ENCODE results near the gene CCT8.

CCT8 gene

DNA sequence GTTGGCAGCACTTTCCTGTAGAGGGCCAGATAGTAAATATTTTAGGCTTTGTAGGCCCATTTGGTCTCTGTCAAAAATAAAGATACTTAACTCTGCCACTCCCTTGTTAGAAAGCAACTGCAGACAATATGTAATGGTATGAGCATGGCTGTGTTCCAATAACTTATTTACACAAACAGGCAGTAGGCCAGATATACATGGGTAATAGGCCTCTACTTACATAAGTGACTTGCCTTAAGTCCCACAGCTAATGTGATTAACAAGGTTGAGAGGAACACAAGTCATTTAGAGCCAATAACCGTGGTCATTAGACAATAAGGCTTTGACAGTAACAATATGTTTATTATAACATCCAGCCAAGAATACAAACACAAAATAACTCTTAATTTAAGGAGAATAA, 17.4 kb downstream of the CCT8 start:
- H3K27ac Mint-ChIP-seq = no peak overlapping the region
- H3K27me3 Mint-ChIP-seq (ENCODE audit: low read depth) = no peaks in the 10 kb centered on the region
- no peaks in the 10 kb centered on the region for H3K4me1 Mint-ChIP-seq (ENCODE audit: low read depth)
- H3K4me3 Mint-ChIP-seq = no peak overlapping the region
- H3K9me3 Mint-ChIP-seq = no peaks in the 10 kb centered on the region
- H3K36me3 Mint-ChIP-seq (ENCODE audit: low read depth) = peaks cover 31% of the 10 kb centered on the region

DNA sequence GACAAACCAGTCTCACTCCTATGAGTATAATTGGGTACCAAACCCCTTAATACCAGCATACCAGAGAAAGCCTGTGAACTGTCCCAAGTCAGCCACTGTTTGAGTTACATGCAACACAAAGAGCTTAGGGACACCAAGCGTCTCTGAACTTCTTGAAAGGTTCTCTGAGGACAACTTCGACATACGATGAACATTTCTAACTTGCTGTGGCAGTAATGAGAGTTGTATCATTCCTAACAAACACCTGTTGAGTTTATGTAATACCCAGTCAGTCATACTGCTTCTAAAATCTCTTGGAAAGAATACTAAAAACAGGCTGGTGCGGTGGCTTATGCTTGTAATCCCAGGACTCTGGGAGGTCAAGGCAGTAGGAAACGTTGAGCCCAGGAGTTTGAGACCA, 18.4 kb downstream of the CCT8 start:
- Mint-ChIP-seq H3K9me3 (no peaks in the 10 kb centered on the region), H3K4me1 (ENCODE audit: low read depth) (no peaks in the 10 kb centered on the region), H3K4me3 (no peak overlapping the region), H3K27me3 (ENCODE audit: low read depth) (no peaks in the 10 kb centered on the region), H3K27ac (no peak overlapping the region), H3K36me3 (ENCODE audit: low read depth) (peaks cover 26% of the 10 kb centered on the region)

DNA sequence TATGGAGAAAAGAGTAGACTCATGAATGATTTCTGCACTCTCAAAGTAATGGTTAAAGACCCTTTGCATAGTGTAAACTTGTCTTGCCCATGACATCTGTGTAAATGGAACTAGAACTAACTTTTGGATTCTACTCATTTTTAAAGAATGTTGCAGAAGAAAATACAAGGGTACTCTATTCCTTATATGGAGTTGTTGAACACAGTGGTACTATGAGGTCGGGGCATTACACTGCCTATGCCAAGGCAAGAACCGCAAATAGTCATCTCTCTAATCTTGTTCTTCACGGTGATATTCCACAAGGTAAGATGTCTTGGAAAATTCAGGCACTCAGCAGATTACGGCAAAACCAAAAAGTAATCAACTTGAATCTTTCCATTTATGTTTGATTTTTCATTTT, 19.8 kb downstream of the CCT8 start:
- H3K36me3 Mint-ChIP-seq (ENCODE audit: low read depth) = peaks cover 29% of the 10 kb centered on the region
- H3K27me3 Mint-ChIP-seq (ENCODE audit: low read depth) = no peaks in the 10 kb centered on the region
- no peaks in the 10 kb centered on the region for H3K9me3 Mint-ChIP-seq
- H3K4me3 Mint-ChIP-seq = no peak overlapping the region
- no peaks in the 10 kb centered on the region for H3K4me1 Mint-ChIP-seq (ENCODE audit: low read depth)
- H3K27ac Mint-ChIP-seq = no peak overlapping the region

DNA sequence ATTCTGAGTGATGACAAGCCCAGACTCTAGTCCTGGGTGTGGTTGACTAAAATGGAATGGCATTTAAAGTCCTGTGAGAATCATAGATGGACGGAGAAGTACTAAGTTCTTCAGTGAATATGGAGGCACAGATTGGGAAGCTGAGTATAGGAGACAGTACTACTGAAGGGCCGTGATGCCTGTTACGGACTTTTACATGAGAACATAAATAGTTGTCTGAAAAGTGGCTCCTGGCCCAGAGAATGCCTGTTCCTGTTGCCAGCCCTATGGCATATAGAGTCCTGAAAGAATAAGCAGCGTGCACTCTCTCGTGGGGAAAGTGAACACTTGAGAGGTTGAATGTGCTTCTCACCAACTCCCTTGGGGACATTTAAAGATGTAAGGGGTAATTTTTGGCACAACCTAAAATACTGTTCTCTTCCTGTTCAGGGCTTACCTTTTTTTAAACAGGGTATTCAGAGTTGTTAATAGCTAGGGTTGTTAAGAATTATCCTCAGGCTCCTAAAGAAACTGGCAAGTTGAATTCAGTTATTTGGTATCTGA, 20.4 kb downstream of the CCT8 start:
- no peaks in the 10 kb centered on the region for H3K27me3 Mint-ChIP-seq (ENCODE audit: low read depth)
- no peak overlapping the region for H3K27ac Mint-ChIP-seq
- no peak overlapping the region for H3K4me3 Mint-ChIP-seq
- peaks cover 30% of the 10 kb centered on the region for H3K36me3 Mint-ChIP-seq (ENCODE audit: low read depth)
- no peaks in the 10 kb centered on the region for H3K9me3 Mint-ChIP-seq
- no peaks in the 10 kb centered on the region for H3K4me1 Mint-ChIP-seq (ENCODE audit: low read depth)

DNA sequence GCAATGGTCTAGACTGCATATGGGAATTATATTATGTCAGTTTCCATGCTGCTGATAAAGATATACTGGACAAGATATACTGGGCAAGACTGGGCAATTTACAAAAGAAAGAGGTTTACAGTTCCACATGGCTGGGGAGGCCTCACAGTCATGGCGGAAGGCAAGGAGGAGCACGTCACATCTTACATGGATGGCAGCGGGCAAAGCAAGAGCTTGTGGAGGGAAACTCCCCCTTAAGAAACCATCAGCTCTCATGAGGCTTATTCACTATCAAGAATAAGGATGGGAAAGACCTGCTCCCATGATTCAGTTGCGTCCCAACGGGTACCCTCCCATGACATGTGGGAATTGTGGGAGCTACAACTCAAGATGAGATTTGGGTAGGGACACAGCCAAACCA, 21.2 kb downstream of the CCT8 start:
- H3K27ac Mint-ChIP-seq = no peak overlapping the region
- no peaks in the 10 kb centered on the region for H3K9me3 Mint-ChIP-seq
- no peak overlapping the region for H3K4me3 Mint-ChIP-seq
- peaks cover 30% of the 10 kb centered on the region for H3K36me3 Mint-ChIP-seq (ENCODE audit: low read depth)
- H3K27me3 Mint-ChIP-seq (ENCODE audit: low read depth) = no peaks in the 10 kb centered on the region
- no peaks in the 10 kb centered on the region for H3K4me1 Mint-ChIP-seq (ENCODE audit: low read depth)

DNA sequence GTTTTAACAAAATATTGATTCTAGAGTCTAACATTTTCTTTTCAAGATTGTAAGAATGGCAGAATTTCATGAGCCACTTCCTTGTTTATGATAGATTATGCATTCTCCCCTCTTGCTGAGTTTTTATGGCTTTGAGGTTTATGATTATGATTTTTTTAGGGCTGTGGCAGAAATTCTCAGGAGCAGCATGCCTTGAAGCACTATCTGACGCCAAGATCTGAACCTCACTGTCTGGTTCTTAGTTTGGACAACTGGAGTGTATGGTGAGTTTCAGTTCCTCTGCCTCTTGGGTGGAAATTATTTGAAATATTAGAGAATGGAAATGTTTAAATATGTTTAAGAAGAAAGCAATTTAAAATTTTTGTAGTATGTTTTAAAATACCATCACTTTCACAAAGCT, 38.8 kb downstream of the CCT8 start:
- Mint-ChIP-seq H3K27me3 (ENCODE audit: low read depth) (no peaks in the 10 kb centered on the region), H3K27ac (no peak overlapping the region), H3K9me3 (no peaks in the 10 kb centered on the region), H3K4me1 (ENCODE audit: low read depth) (peaks cover 6% of the 10 kb centered on the region), H3K36me3 (ENCODE audit: low read depth) (peaks cover 46% of the 10 kb centered on the region), H3K4me3 (no peak overlapping the region)

DNA sequence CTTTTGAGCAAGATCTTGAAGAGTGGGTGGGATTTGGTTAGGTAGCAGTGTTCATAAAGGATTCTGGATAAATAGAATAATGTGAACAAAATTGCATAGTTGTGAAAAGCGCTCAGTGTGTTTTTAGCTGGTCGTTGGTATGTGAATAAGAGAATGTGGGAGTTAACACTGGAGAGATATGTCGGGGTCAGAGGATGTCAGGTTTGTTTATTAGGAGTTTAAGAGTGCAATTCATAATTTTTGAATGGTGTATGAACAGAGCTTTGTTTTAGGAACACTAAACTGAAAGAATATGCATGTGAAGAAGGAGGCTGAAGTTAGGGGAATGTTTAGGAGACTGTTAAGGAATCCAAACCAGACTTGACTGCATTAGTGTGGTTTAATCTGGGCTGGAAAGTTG, 39.6 kb downstream of the CCT8 start:
- H3K4me3 Mint-ChIP-seq = no peak overlapping the region
- H3K4me1 Mint-ChIP-seq (ENCODE audit: low read depth) = peaks cover 10% of the 10 kb centered on the region
- no peaks in the 10 kb centered on the region for H3K27me3 Mint-ChIP-seq (ENCODE audit: low read depth)
- peaks cover 48% of the 10 kb centered on the region for H3K36me3 Mint-ChIP-seq (ENCODE audit: low read depth)
- H3K27ac Mint-ChIP-seq = no peak overlapping the region
- H3K9me3 Mint-ChIP-seq = no peaks in the 10 kb centered on the region

DNA sequence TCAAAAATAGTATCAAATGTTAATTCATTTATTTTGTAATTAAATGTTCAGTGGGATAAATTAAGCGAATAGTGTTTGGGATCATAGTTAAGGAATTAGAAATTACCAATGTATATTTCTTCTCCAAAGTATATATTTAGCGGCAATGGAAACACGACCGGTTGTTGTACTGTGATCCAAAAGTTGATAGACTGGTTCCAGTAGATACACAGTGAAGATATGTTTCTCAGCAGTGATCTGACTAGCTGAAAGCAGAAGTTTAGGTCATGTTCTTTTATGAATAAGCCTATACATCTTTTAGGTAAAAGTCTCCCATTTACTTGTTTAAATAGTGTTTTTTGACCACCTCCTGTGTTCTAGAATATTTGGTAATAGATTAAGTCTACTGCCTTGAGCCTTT, 40.1 kb downstream of the CCT8 start:
- Mint-ChIP-seq H3K4me3 (no peak overlapping the region), H3K27me3 (ENCODE audit: low read depth) (no peaks in the 10 kb centered on the region), H3K27ac (no peak overlapping the region), H3K36me3 (ENCODE audit: low read depth) (peaks cover 50% of the 10 kb centered on the region), H3K9me3 (no peaks in the 10 kb centered on the region), H3K4me1 (ENCODE audit: low read depth) (peaks cover 10% of the 10 kb centered on the region)

DNA sequence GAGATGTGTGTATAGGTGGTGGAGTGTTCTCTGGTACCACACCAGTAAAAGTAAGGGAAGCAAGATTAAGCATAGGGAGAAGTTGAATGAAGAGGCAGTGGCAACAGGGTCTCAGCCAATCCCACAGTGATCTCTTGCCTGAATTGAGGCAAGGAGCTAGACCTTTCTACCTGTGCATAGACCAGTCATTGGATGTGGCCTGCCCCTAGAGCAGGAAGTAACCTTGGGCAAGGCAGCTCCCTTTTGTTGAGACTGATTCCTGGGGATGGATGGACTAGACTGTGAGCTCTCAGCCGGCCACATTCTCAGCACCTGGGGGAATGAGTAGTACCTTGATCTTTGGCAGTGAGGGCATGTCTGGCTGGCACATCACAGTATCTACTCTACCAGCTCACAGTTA, 42.5 kb downstream of the CCT8 start:
- Mint-ChIP-seq H3K4me3 (no peak overlapping the region), H3K36me3 (ENCODE audit: low read depth) (peaks cover 43% of the 10 kb centered on the region), H3K27ac (no peak overlapping the region), H3K4me1 (ENCODE audit: low read depth) (peaks cover 20% of the 10 kb centered on the region), H3K27me3 (ENCODE audit: low read depth) (no peaks in the 10 kb centered on the region), H3K9me3 (no peaks in the 10 kb centered on the region)

DNA sequence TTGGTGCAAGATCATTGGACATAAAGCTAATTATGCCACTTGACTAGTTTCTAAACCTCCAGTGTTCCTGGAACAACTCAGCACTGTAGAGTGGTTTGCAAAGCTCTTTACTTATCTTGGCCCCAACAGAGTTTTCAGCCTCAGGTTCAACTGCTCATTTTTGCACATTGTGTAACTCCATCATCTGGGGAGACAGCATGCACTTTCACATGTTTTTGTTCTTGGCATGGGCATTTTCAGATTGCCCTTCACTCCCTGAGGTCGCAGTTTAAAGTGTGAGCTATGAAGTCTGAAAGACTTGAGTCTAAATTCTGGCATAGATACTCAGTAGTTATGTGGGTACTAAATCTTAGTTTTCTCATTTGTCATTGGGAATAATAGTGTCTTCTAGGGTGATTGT, 43.9 kb downstream of the CCT8 start:
- Mint-ChIP-seq H3K36me3 (ENCODE audit: low read depth) (peaks cover 38% of the 10 kb centered on the region), H3K9me3 (no peaks in the 10 kb centered on the region), H3K27me3 (ENCODE audit: low read depth) (no peaks in the 10 kb centered on the region), H3K27ac (peak overlapping the region; percentile 8), H3K4me1 (ENCODE audit: low read depth) (peaks cover 30% of the 10 kb centered on the region), H3K4me3 (no peak overlapping the region)

DNA sequence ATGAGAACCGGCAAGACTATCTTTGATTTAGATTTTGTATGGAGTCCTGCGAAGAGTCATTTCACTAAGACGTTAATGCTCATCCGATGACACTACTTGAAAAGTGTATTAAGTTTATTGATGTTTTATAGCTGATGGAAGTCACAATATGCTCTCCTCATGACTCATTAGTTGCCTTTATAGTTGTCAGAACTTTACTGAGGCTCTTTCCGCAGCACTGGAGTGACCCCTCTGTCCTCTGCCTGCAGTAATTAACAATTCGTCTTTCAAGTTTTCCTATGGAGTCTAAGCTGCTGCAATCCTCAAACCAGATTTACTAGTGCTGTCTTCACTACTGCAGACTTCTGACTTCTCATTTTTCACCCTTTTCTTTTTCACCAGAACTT, 48.1 kb downstream of the CCT8 start:
- peak overlapping the region; percentile 94 for H3K27ac Mint-ChIP-seq
- H3K4me3 Mint-ChIP-seq = peak overlapping the region; percentile 94
- H3K9me3 Mint-ChIP-seq = no peaks in the 10 kb centered on the region
- no peaks in the 10 kb centered on the region for H3K27me3 Mint-ChIP-seq (ENCODE audit: low read depth)
- peaks cover 38% of the 10 kb centered on the region for H3K4me1 Mint-ChIP-seq (ENCODE audit: low read depth)
- peaks cover 15% of the 10 kb centered on the region for H3K36me3 Mint-ChIP-seq (ENCODE audit: low read depth)

DNA sequence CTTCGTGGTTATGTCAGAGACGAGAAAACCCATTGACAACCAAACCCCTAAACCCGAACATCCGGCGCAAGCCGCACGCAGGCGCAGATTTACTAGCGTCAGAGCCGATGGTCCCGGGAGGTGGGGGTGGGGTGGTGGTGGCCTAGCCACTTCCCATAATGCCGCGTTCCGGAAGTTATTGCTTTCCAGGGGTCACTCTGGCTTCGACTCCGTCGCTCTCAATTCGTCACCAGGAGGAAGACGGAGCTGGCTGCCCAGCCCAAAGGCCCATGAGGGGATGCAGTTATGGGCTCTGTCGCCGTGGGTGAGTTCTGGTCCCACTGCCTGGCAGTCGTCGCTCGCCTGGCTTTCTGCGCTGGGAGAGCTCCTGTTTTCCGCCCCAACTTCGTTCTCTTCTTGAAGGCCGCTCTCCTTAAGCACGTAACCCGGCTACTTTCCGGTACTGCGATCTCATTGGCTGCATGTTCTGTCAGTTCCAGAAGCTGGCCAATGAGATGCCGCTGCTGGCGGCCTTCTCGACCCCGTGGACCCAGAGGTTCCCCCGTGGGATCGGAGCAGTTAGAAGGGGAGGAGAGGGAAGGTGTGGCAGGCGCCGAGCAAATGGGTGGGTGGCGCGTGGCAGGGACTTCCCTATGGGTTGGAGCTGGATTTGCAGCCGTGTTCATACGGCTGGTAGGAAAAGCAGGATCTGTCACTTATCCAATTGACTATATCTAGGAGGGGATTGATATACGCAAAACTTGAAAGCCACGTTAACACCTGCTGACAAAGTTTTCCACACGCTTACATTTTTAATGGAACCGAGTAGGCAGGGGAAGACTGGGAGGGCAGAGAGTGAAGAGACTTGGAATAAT, 48.7 kb downstream of the CCT8 start, which contains the start of gene USP16:
Gene USP16 (plus strand): TSS at position 195 of the 854 bp plus-strand sequence. CDS start 3,246 bp downstream, outside the sequence.
- Mint-ChIP-seq H3K4me1 (ENCODE audit: low read depth) (peaks cover 43% of the 10 kb centered on the region), H3K36me3 (ENCODE audit: low read depth) (peaks cover 15% of the 10 kb centered on the region), H3K9me3 (no peaks in the 10 kb centered on the region), H3K27ac (peak within 1 kb of the TSS; percentile 94), H3K4me3 (peak within 1 kb of the TSS; percentile 94), H3K27me3 (ENCODE audit: low read depth) (no peaks in the 10 kb centered on the region)

DNA sequence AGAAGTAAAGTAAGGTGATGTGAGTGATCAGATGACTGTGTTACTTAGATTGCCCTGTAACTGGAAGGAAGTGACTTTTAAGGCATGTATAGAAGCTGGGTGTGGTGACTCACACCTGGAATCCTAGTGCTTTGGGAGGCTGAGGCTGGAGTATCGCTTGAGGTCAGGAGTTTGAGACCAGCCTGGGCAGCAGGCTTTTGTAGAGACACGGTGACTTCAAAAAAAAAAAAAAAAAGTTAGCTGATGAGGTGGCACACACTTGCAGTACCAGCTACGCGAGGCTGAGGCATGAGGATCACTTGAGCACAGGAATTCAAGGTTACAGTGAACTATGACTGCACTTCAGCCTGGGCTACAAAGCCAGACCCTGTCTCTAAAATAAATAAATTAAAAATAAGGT, 51.3 kb downstream of the CCT8 start:
- Mint-ChIP-seq H3K9me3 (no peaks in the 10 kb centered on the region), H3K36me3 (ENCODE audit: low read depth) (peaks cover 7% of the 10 kb centered on the region), H3K27ac (peak overlapping the region; percentile 34), H3K4me3 (no peak overlapping the region), H3K4me1 (ENCODE audit: low read depth) (peaks cover 47% of the 10 kb centered on the region), H3K27me3 (ENCODE audit: low read depth) (no peaks in the 10 kb centered on the region)

DNA sequence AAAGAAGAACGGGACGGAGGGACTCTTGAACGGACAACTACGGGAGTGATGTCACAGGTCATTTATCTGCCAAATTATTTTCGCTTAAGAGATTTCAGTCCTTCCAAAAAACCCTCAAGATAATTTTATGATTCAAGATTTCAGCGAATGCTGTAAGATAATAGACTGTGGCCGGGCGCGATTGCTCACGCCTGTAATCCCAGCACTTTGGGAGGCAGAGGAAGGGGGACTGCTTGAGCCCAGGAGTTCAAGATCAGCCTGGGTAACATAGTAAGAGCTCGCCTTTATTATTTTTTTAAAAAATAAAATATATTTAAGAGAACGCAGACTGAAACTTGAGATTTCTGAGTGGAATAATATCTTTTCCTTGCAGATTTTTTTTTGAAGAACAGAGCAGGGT, 54.9 kb downstream of the CCT8 start:
- peaks cover 27% of the 10 kb centered on the region for H3K4me1 Mint-ChIP-seq (ENCODE audit: low read depth)
- no peaks in the 10 kb centered on the region for H3K9me3 Mint-ChIP-seq
- H3K27me3 Mint-ChIP-seq (ENCODE audit: low read depth) = no peaks in the 10 kb centered on the region
- peak overlapping the region; percentile 78 for H3K4me3 Mint-ChIP-seq
- H3K36me3 Mint-ChIP-seq (ENCODE audit: low read depth) = peaks cover 4% of the 10 kb centered on the region
- H3K27ac Mint-ChIP-seq = peak overlapping the region; percentile 93

DNA sequence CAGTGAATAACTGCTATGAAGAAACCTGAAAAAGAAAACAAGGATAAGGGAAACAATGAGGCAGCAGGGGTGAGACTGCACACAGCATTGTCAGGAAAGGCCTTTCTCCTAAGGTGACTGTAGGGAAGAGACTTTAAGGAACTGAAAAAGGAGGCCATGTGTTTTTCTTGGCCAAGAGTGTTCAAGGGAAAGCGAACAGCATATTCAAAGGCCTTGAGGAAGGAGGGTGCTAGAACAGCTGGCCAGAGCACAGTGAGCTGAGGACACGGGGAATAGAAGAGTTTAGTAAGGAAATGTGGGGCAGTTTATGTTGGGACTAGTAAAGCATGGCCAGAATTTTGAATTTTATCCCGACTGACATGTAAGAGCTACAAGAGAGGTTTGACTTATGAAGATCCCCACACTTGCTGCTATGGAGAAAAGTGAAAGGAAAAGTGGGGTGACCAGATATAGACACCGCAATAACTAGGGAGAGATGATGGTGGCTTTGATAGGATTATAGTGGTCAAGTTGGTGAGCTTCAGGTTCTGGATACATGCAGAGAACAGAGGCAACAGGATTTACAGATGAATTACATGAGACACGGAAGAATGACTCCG, 55.7 kb downstream of the CCT8 start:
- Mint-ChIP-seq H3K27me3 (ENCODE audit: low read depth) (no peaks in the 10 kb centered on the region), H3K4me3 (peak overlapping the region; percentile 78), H3K27ac (peak overlapping the region; percentile 56), H3K4me1 (ENCODE audit: low read depth) (peaks cover 24% of the 10 kb centered on the region), H3K9me3 (no peaks in the 10 kb centered on the region), H3K36me3 (ENCODE audit: low read depth) (peaks cover 4% of the 10 kb centered on the region)
